Endothelial cell of umbilical vein (primary cell): ENCODE measurements around the gene SLC22A7. TPM values are rescaled to one million over a fixed set of nuclear protein-coding genes. Genes with fewer than 3 reads are reported as not detected.

Experiments
- BruUV-seq: library from RNA; stranded (reverse); fragments of 400-500 nt; replicated peaks from 2 replicates; lab custom pipeline; 2021; lab: Mats Ljungman, UMichigan
- CTCF ChIA-PET: fragments of 300-600, 350-600 bp; sonication (Branson Sonifier 250); formaldehyde crosslinking; loops from one replicate; lab custom pipeline; 2021; ENCODE audit warnings: antibody characterized with exemption, inconsistent platforms; lab: Charles Lee
- POLR2A ChIA-PET: fragments of 300-600, 350-600 bp; sonication (Branson Sonifier 250); formaldehyde crosslinking; loops from one replicate; lab custom pipeline; 2021; ENCODE audit warnings: antibody characterized with exemption, inconsistent platforms; lab: Charles Lee
- DNase-seq: peaks from one replicate; pipeline ENCODE4 v3.0.0-alpha.2; 2011; ENCODE audit warnings: low read depth, low spot score
- FAIRE-seq: peaks from 2 replicates; lab custom pipeline; 2011; peaks lifted over from hg19 to GRCh38; lab: Jason Lieb, UNC
- H2AFZ ChIP-seq: 2 replicates; pipeline ENCODE4 v1.6.0; 2012; ENCODE audit warnings: low read depth, low read length, control low read depth, inconsistent platforms
- H3K27ac ChIP-seq: 2 replicates; pipeline ENCODE4 v1.5.1; 2011; ENCODE audit warnings: low read depth, mild to moderate bottlenecking, control low read depth, low read length, moderate library complexity; ENCODE audit not compliant: insufficient read depth
- H3K27me3 ChIP-seq, 2 experiments: 2 replicates each; pipeline versions ENCODE4 v1.6.0 to v1.6.1; 2011; ENCODE audit warnings: low read length in 2 of 2, mixed read lengths in 1 of 2; ENCODE audit not compliant: control insufficient read depth in 2 of 2, insufficient read depth in 2 of 2
- H3K36me3 ChIP-seq, 2 experiments: 2 replicates in 1 of 2; 3 replicates in 1 of 2; pipeline ENCODE4 v1.5.1; 2011; ENCODE audit warnings: low read length in 2 of 2, mild to moderate bottlenecking in 1 of 2, moderate library complexity in 1 of 2; ENCODE audit not compliant: control insufficient read depth in 2 of 2, insufficient read depth in 2 of 2; ENCODE audit errors: extremely low read depth in 1 of 2
- H3K4me1 ChIP-seq: 3 replicates; pipeline ENCODE4 v1.5.1; 2011; ENCODE audit warnings: mild to moderate bottlenecking, low read length; ENCODE audit not compliant: control insufficient read depth, insufficient read depth; ENCODE audit errors: extremely low read depth
- H3K4me2 ChIP-seq: 2 replicates; pipeline ENCODE4 v1.6.1; 2011; ENCODE audit warnings: low read length, control low read depth, mixed read lengths; ENCODE audit not compliant: insufficient read depth
- H3K4me3 ChIP-seq, 3 experiments: fragments of 200-600 bp in 1 of 3; sonication (generic), shearing (Covaris generic) in 1 of 3; replicated peaks in 1 of 3; 2 replicates each; pipeline ENCODE4 v1.5.1; 2011 to 2016; ENCODE audit warnings: control low read depth in 3 of 3, low read length in 3 of 3, mild to moderate bottlenecking in 2 of 3, inconsistent platforms in 1 of 3, low read depth in 1 of 3, moderate library complexity in 1 of 3; ENCODE audit not compliant: insufficient read depth in 1 of 3
- H3K79me2 ChIP-seq: 2 replicates; pipeline ENCODE4 v1.6.0; 2012; ENCODE audit warnings: low read length, inconsistent platforms; ENCODE audit not compliant: control insufficient read depth, insufficient read depth
- H3K9ac ChIP-seq: replicated peaks from 2 replicates; pipeline ENCODE3; 2011; ENCODE audit warnings: low read length, control low read depth; ENCODE audit not compliant: insufficient read depth; ENCODE audit errors: extremely low read depth
- H3K9me1 ChIP-seq: replicated peaks from 3 replicates; pipeline ENCODE4 v1.6.0; 2011; ENCODE audit warnings: mild to moderate bottlenecking, low read length; ENCODE audit not compliant: control insufficient read depth, insufficient read depth; ENCODE audit errors: extremely low read depth
- H3K9me3 ChIP-seq: replicated peaks from 2 replicates; pipeline ENCODE4 v1.5.1; 2012; ENCODE audit warnings: low read length, inconsistent platforms; ENCODE audit not compliant: control insufficient read depth, insufficient read depth
- H4K20me1 ChIP-seq: replicated peaks from 2 replicates; pipeline ENCODE3; 2011; ENCODE audit warnings: mild to moderate bottlenecking, low read length; ENCODE audit not compliant: control insufficient read depth, insufficient read depth; ENCODE audit errors: extremely low read depth
- CTCF ChIP-seq, 2 donors: IDR thresholded peaks; 1 replicate in 1 of 2; 2 replicates in 1 of 2; pipeline ENCODE4 v1.5.1; 2011; ENCODE audit warnings: low read length in 2 of 2, mild to moderate bottlenecking in 2 of 2, moderate library complexity in 2 of 2, control low read depth in 1 of 2, inconsistent platforms in 1 of 2, low read depth in 1 of 2; ENCODE audit not compliant: insufficient read depth in 1 of 2; ENCODE audit errors: extremely low read depth in 1 of 2
- EZH2 ChIP-seq: IDR thresholded peaks from 2 replicates; pipeline ENCODE4 v1.6.1; 2012; ENCODE audit warnings: borderline replicate concordance, low read depth, mild to moderate bottlenecking, moderate library complexity, low read length, inconsistent platforms; ENCODE audit not compliant: severe bottlenecking
- FOS ChIP-seq: IDR thresholded peaks from 2 replicates; pipeline ENCODE4 v1.6.1; 2011; ENCODE audit warnings: mild to moderate bottlenecking, low read length, moderate library complexity, borderline replicate concordance; ENCODE audit not compliant: insufficient read depth
- GATA2 ChIP-seq: IDR thresholded peaks from 2 replicates; pipeline ENCODE4 v1.7.0; 2011; ENCODE audit warnings: low read depth, mild to moderate bottlenecking, moderate library complexity, mixed read lengths, low read length; ENCODE audit not compliant: insufficient read length, insufficient read depth
- JUN ChIP-seq: IDR thresholded peaks from 2 replicates; pipeline ENCODE4 v1.6.1; 2011; ENCODE audit warnings: borderline replicate concordance, low read depth; ENCODE audit not compliant: insufficient read length, insufficient read depth
- MAX ChIP-seq: IDR thresholded peaks from 2 replicates; pipeline ENCODE4 v1.6.1; 2011; ENCODE audit not compliant: insufficient read depth, insufficient read length
- MYC ChIP-seq: IDR thresholded peaks from one replicate; pipeline ENCODE4 v1.6.1; 2011; ENCODE audit warnings: mild to moderate bottlenecking, low read depth, low read length
- POLR2A ChIP-seq: IDR thresholded peaks from 2 replicates; pipeline ENCODE4 v1.6.1; 2012; ENCODE audit warnings: low read depth, mild to moderate bottlenecking, control low read depth, low read length
- POLR2AphosphoS5 ChIP-seq: IDR thresholded peaks from 2 replicates; pipeline ENCODE4 v1.6.1; 2012; ENCODE audit warnings: low read depth, mild to moderate bottlenecking, control low read depth, low read length, moderate library complexity; ENCODE audit not compliant: insufficient read depth
- dilution Hi-C: fragments of 300-500 bp; cut with MboI; formaldehyde crosslinking; loops from one replicate; pipeline ENCODE4 v1.15.0; 2019; ENCODE audit warnings: low sequenced_read_pairs; ENCODE audit not compliant: extremely low pct_ligation_motif_present
- intact Hi-C: fragments of 100-400 bp; cut with micrococcal nuclease; formaldehyde crosslinking; loops from one replicate; pipeline ENCODE4 v1.10.0; 2022
- polyA plus RNA-seq, 4 experiments: library from polyadenylated mRNA; depleted of rRNA in 3 of 4; stranded (reverse) in 3 of 4; unstranded in 1 of 4; fragments of >200 nt; gene quantifications; 2 replicates each; pipeline versions ENCODE4 v1.2.1 to v1.2.3, GENCODE V29; 2011 to 2012; ENCODE audit warnings: missing spikeins in 1 of 4
- total RNA-seq: library from RNA; stranded (reverse); gene quantifications from 2 replicates; pipeline ENCODE4 v1.2.3, GENCODE V29; 2021

SLC22A7 gene
- total and polyA plus RNA-seq, 2 donors (not counting 3 experiments of a cell fraction or from before 2014, with no cell fraction given) = not detected

- CTCF ChIA-PET = interaction anchor here (1.3 to 1.8 kb wide), 3 partner anchors 9 to 54 kb away, joined by 3 to 6 read pairs (median 4); partner anchors contain the start of gene CRIP3
- FAIRE-seq = no peak
- no peaks in the 10 kb centered on the region for H3K9me1 ChIP-seq
- TF ChIP-seq CTCF (IDR thresholded peaks at IDR 0.05; ENCODE audit: extremely low read depth in 1 of 2, insufficient read depth in 1 of 2, low read depth in 1 of 2, low read length in 2 of 2) = no peak
- no peak for TF ChIP-seq FOS
- no peaks in the 10 kb centered on the region for H3K9me3 ChIP-seq
- no peak overlapping the region for H3K4me2 ChIP-seq
- BruUV-seq = no TSS peak
- H3K36me3 ChIP-seq = no peaks in the 10 kb centered on the region
- peaks cover 13 to 14% of the 10 kb centered on the region in 2 experiments for H3K27me3 ChIP-seq
- POLR2A ChIA-PET = no interaction called here
- no peaks in the 10 kb centered on the region for H3K4me1 ChIP-seq
- H3K27ac ChIP-seq = no peak overlapping the region
- DNase-seq = no peak
- intact Hi-C loops (no loop called here), dilution Hi-C loops (no loop called here)
- H2AFZ ChIP-seq = no peak overlapping the region
- no peaks in the 10 kb centered on the region for H3K79me2 ChIP-seq
- no peaks in the 10 kb centered on the region for H4K20me1 ChIP-seq
- no peak overlapping the region for H3K9ac ChIP-seq
- H3K4me3 ChIP-seq = no peak overlapping the region
Observed at GRCh38 chr6:43318011-43318410, 20.0 kb downstream of the SLC22A7 start.

- no peak overlapping the region for H2AFZ ChIP-seq
- H3K36me3 ChIP-seq = no peaks in the 10 kb centered on the region
- DNase-seq = no peak
- no peak overlapping the region for H3K4me2 ChIP-seq
- H3K79me2 ChIP-seq = no peaks in the 10 kb centered on the region
- dilution Hi-C loops = no loop called here
- H4K20me1 ChIP-seq = no peaks in the 10 kb centered on the region
- H3K27ac ChIP-seq = no peak overlapping the region
- H3K9me3 ChIP-seq = no peaks in the 10 kb centered on the region
- H3K27me3 ChIP-seq = no peaks in the 10 kb centered on the region
- no peak overlapping the region for H3K9ac ChIP-seq
- H3K4me1 ChIP-seq = no peaks in the 10 kb centered on the region
- no peaks in the 10 kb centered on the region for H3K9me1 ChIP-seq
- TF ChIP-seq POLR2A (no peak), MYC (no peak), EZH2 (no peak), POLR2AphosphoS5 (no peak), FOS (no peak), CTCF (IDR thresholded peaks at IDR 0.05; ENCODE audit: extremely low read depth in 1 of 2, insufficient read depth in 1 of 2, low read depth in 1 of 2, low read length in 2 of 2) (no peak), GATA2 (no peak), MAX (no peak), JUN (no peak)
- no peak overlapping the region for H3K4me3 ChIP-seq
- POLR2A ChIA-PET = no interaction called here
- no peak for FAIRE-seq
- BruUV-seq = no TSS peak
- intact Hi-C loops = no loop called here
- CTCF ChIA-PET = interaction anchor here (1.1 to 2.8 kb wide), 2 partner anchors 8 to 24 kb away, joined by 3 to 10 read pairs; no protein-coding TSS in a partner anchor
Observed at GRCh38 chr6:43325876-43326275, 27.8 kb downstream of the SLC22A7 start.
